NCI-H748 treated with DMSO at 0.1 percent for 48 hours (cell line): ENCODE data around the gene TDRD6.
"Not testable (repeated sequence)": the region's sequence is repeated elsewhere in the genome, so short reads cannot be mapped to it uniquely, and the experiment has no call there.

ENCODE experiments used
- DNase-seq: peaks from one replicate; lab custom pipeline; 2025; lab: John Stamatoyannopoulos, UW

Gene TDRD6

GRCh38 chr6:46687619-46688097 is at the start of gene TDRD6:
TSS of gene TDRD6 (plus strand) at chr6:46687885. CDS start at chr6:46688129, 244 bp downstream.
- no peak for DNase-seq

DNA sequence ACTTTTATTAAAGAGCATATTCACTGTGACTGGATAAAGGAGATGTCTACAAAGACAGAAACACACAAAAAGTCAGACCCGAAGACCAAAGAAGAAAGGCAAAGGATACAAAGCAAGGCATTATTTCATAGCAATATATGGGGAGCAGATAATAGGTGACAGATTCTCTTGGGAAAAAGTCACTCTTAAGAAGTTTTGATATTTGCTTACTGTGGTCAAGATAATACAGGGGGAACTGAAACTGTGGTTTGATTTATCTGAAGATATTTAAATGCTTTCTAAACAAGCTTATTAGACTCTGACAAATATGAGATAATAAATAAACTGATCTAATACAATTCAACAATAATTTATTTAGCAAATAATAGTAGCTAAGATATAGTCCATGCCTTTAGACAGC is 49.8 kb upstream of the TDRD6 start:
- DNase-seq, result no peak

- no peak for DNase-seq
Measured at GRCh38 chr6:46638650-46639049, 49.0 kb upstream of the TDRD6 start.

GRCh38 chr6:46642928-46643751 is 44.5 kb upstream of the TDRD6 start:
- no peak for DNase-seq

GRCh38 chr6:46645265-46645664 is 42.4 kb upstream of the TDRD6 start:
- DNase-seq, result no peak

DNA sequence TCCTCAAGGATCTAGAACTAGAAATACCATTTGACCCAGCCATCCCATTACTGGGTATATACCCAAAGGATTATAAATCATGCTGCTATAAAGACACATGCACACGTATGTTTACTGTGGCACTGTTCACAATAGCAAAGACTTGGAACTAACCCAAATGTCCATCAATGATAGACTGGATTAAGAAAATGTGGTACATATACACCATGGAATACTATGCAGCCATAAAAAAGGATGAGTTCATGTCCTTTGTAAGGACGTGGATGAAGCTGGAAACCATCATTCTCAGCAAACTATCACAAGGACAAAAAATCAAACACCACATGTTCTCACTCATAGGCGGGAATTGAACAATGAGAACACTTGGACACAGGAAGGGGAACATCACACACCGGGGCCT is 39.6 kb upstream of the TDRD6 start:
- not testable (repeated sequence) for DNase-seq

GRCh38 chr6:46648869-46649492 is 38.7 kb upstream of the TDRD6 start:
- DNase-seq, result no peak

DNA sequence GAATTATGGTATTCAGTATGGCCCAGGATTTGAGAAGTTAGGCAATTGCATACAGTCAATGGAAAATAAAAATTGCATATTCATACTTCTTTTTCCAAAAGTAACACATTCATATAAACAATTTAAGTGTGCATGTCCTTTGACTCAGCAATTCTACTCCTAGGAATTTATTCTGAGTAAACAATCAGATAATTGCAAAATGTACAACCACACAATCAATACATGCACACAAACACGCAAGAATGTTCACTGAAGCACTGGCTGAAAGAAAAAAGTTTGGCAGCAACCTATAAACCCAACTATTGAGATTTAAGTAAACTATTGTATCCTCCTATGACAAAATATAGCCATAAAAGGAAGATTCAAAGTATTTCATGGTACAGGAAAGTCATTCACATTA is 36.7 kb upstream of the TDRD6 start:
- DNase-seq, result no peak

GRCh38 chr6:46651816-46652215 is 35.9 kb upstream of the TDRD6 start:
- DNase-seq, result no peak

GRCh38 chr6:46652232-46652602 is 35.5 kb upstream of the TDRD6 start:
- DNase-seq, result peak; percentile 66

DNA sequence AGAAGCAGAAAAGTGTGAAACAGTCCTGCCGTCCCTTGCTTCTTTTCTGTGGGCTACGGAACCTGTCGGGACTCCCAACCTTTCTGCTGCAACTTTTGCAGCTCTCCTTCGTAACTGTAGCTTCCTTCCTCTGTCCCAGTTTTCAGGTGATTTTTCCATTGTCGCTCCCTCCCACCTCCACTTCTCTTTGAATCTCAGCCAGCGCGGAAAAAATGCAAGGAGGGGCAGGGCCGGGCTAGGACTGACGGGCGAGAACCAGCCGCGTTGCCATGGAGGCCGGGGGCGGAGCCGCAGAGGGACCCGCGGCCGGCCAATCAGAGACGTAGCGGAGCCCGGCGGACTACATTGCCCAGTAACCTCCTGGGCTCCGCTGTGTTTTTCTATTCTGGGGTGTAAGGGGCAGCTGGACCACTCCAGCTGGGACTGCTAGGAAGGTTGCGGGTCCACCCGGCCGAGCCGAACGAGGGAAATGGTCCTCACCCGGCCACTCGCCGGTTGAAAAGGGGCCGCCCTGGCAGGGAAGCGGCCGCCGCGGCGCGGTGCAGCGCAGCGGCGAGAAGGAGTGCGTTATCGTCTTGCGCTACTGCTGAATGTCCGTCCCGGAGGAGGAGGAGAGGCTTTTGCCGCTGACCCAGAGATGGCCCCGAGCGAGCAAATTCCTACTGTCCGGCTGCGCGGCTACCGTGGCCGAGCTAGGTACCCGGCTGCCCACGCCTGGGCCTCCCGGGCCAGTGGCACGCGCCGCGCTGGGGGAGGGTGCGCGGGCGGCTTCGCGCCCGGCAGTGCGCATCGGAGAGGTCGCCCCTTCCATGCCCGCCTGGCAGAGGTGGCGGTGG is 34.9 kb upstream of the TDRD6 start, which contains the start of the genes CYP39A1 and SLC25A27:
CYP39A1 (minus strand) TSS at position 216 of the 836 bp plus-strand sequence. CDS start 236 bp downstream, outside the sequence.
SLC25A27 (plus strand) TSS at position 373 of the 836 bp plus-strand sequence; CDS start at position 591, 218 bp downstream.
- DNase-seq, result peak; percentile 92

GRCh38 chr6:46653439-46654195 is 34.1 kb upstream of the TDRD6 start:
- no peak for DNase-seq

DNA sequence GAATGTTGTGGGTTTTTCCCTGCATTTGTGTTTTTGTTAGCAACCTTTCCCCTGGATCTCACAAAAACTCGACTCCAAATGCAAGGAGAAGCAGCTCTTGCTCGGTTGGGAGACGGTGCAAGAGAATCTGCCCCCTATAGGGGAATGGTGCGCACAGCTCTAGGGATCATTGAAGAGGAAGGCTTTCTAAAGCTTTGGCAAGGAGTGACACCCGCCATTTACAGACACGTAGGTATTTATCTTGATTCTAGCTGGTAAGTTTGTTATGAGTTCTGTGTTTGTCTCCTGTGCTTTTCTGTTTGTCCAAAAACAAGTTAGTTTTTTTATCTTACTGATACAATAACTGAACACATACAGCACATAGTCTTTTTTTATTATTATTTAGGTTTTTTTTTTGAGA is 31.9 kb upstream of the TDRD6 start:
- DNase-seq, result no peak

DNA sequence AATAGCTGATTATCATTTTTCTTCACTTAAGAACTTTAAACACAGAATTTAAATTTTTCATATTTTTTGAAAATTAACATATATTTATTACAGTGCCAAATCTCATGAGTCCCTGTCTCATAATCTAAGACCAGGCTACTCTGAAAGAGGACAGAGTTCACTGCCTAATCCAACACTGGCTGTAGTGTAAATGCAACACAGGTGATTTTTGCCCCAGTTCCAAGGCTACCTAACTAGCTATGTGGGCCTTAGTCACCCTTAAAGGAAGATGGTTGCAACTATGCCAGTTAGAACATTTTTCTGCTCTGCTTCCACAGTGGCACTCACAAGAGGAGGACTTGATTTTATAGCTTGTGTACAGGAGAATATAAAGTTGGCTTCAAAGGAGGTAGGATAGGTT is 30.0 kb upstream of the TDRD6 start:
- no peak for DNase-seq

DNA sequence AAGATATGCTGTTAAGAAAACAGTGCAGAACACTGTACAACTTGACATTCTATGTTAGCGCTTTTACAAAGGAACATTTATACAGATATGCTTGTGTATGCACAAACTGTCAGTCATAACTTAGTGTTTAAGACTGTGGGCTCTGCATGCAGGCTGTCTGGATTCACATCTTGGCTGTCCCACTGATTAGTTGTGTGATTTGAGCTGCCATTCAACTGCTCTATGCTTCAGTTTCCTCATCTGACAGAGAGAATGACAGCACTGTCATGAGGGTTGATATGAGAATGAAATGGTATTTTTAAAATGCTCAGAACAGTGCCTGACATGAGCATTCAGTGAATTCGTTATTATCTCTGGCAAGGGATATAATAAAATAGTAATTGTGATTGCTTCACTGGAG is 26.2 kb upstream of the TDRD6 start:
- DNase-seq, result no peak

DNA sequence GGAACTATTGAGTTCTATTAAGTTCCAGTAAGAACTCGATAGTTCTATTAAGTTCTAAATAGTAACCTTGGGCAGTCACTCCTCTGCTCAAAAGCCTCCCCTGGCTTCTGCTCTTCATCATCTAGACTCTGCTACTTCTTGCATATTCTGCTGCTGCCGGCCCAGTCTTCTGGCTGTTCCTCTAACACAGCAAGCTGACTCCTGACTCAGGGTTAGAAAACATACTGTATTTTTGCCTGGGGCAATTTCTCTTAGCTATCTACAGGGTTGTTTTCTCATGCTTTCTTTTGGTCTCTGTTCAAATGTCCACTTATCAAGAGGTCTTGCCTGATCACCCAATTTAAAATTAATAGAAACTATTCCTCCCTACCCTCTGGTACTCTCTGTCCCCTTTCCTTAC is 20.3 kb upstream of the TDRD6 start:
- DNase-seq, result no peak

- DNase-seq, result no peak
Measured at GRCh38 chr6:46674410-46674809, 13.3 kb upstream of the TDRD6 start.

GRCh38 chr6:46676604-46677313 is 10.9 kb upstream of the TDRD6 start:
- DNase-seq, result no peak

DNA sequence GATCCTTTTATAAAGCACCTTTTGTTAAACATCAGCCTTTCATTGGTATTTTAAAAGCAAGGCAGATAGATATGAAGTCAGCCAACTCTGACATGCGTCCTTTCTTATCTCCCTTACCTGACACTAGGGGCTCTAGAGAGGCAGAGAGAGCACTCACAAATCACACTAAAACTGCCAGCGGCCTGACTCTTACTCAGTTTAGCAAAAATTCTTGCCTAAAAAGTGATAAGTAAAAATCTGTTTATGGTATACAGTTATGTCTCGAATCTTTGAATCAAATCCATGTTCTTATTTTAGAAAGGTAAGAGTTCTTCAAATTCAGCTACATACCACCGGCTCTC is 10.4 kb upstream of the TDRD6 start:
- no peak for DNase-seq

- DNase-seq, result no peak
Measured at GRCh38 chr6:46684771-46685170, 2.9 kb upstream of the TDRD6 start.
